Left ventricle myocardium inferior (tissue), 1 donor: Measurements from ENCODE around the gene PPFIA4. TPM values are rescaled to one million over a fixed set of nuclear protein-coding genes. Genes with fewer than 3 reads are reported as not detected.

ENCODE experiments used
- DNase-seq: peaks from one replicate; pipeline ENCODE4 v3.0.0-alpha.2; 2020
- H3K27ac ChIP-seq: fragments of 200-600 bp; replicated peaks from 2 replicates; pipeline ENCODE4 v1.8.0; 2021
- H3K27me3 ChIP-seq: fragments of 200-600 bp; 2 replicates; pipeline ENCODE4 v1.8.0; 2021; ENCODE audit warnings: low read depth
- H3K36me3 ChIP-seq: fragments of 200-600 bp; 2 replicates; pipeline ENCODE4 v1.8.0; 2021
- H3K4me1 ChIP-seq: fragments of 200-600 bp; 2 replicates; pipeline ENCODE4 v1.8.0; 2021
- H3K4me3 ChIP-seq: fragments of 200-600 bp; 2 replicates; pipeline ENCODE4 v1.8.0; 2021; ENCODE audit warnings: mild to moderate bottlenecking, moderate library complexity
- H3K9me3 ChIP-seq: fragments of 200-600 bp; replicated peaks from 2 replicates; pipeline ENCODE4 v1.8.0; 2021
- intact Hi-C: fragments of 100-400 bp; cut with micrococcal nuclease; formaldehyde crosslinking; loops from one replicate; pipeline ENCODE4 v1.11.0; 2022
- total RNA-seq: library from RNA; stranded (reverse); fragmentation: NEBNext Ultra II Directional; extraction: Animal tissue kit (Norgen Biotek cat#: 25700); gene quantifications from one replicate; pipeline ENCODE4 v1.2.1, GENCODE V29; 2021
- TF ChIP-seq, protein P1 (sequence below): fragments of 200-600 bp; IDR thresholded peaks from 2 replicates; pipeline ENCODE4 v1.8.0; 2021; ENCODE audit warnings: antibody characterized with exemption, mild to moderate bottlenecking, borderline replicate concordance
- donor health status: DM: no; HTN: yes; CAD: no; lungs with severe emphysema.

The PPFIA4 gene
- total RNA-seq, 1 donor from 2014 or later = 24.8 TPM

DNA sequence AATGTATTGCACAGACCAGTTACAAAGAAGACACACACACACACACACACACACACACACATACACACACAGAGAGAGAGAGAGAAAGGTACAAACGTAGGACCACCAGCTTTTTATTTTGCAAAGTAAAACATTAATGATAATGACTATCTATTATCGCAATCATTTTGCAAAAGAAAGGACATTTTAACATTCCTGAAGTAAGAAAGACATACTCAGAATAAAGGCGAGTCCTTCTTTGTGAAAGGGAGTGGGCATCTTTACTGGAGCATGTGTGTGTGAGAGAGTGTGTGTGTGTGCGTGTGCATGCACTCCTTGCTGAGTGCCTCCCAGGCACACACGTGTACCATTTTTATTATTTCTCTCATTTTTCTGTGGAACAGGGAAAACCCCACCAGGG is 28.4 kb downstream of the PPFIA4 start:
- Histone ChIP-seq H3K27ac (no peak overlapping the region), H3K9me3 (no peaks in the 10 kb centered on the region), H3K4me1 (peaks cover 13% of the 10 kb centered on the region), H3K27me3 (no peaks in the 10 kb centered on the region), H3K36me3 (peaks cover 5% of the 10 kb centered on the region), H3K4me3 (no peak overlapping the region)
- intact Hi-C loops = no loop called here
- TF ChIP-seq, protein P1, sequence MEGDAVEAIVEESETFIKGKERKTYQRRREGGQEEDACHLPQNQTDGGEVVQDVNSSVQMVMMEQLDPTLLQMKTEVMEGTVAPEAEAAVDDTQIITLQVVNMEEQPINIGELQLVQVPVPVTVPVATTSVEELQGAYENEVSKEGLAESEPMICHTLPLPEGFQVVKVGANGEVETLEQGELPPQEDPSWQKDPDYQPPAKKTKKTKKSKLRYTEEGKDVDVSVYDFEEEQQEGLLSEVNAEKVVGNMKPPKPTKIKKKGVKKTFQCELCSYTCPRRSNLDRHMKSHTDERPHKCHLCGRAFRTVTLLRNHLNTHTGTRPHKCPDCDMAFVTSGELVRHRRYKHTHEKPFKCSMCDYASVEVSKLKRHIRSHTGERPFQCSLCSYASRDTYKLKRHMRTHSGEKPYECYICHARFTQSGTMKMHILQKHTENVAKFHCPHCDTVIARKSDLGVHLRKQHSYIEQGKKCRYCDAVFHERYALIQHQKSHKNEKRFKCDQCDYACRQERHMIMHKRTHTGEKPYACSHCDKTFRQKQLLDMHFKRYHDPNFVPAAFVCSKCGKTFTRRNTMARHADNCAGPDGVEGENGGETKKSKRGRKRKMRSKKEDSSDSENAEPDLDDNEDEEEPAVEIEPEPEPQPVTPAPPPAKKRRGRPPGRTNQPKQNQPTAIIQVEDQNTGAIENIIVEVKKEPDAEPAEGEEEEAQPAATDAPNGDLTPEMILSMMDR = no peak
- DNase-seq = no peak

DNA sequence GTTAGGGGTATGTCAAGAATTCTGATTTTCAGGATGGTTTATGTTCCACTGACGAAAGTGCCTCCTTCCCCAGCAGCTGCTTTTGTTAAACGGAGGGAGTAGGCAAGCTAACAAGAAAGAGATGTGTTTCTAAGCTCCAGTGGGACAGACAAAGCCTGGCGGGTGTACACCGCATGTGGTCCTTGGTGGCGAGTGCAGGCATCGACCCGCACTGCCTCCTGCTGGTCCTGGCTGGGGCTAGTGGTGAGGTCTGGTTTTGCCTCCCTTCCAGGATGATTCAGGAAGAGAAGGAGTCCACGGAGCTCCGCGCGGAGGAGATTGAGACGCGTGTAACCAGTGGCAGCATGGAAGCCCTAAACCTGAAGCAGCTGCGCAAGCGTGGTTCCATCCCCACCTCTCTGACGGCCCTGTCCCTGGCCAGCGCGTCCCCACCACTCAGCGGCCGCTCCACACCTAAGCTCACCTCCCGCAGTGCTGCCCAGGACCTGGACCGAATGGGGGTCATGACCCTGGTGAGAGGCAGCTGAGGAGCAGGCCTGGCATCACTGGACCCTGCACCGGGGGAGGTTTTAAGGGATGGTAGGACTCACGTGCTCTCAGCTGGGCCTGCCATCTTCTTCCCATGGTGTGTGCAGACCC is 29.0 kb downstream of the PPFIA4 start:
- Histone ChIP-seq H3K4me1 (peaks cover 13% of the 10 kb centered on the region), H3K27me3 (no peaks in the 10 kb centered on the region), H3K9me3 (no peaks in the 10 kb centered on the region), H3K36me3 (peaks cover 5% of the 10 kb centered on the region), H3K27ac (no peak overlapping the region), H3K4me3 (no peak overlapping the region)
- DNase-seq = no peak
- intact Hi-C loops = no loop called here
- TF ChIP-seq, protein P1 = no peak

DNA sequence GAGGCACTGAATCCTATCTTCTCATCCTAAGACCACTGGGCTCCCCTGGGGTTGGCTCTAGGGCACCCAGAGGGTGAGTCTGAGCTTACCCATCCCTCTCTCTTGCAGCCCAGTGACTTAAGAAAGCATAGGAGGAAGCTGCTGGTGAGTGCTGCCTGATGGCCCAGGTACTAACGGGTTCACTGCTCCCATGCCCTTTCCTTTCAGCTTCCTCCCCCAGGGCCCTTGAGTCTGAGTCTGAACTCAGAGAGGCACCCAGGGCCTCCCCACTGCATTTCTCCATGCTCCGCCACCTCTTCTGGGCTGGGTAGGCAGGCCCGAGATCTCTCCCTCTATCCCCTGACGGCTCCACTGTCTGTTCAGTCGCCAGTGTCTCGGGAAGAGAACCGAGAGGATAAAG is 29.7 kb downstream of the PPFIA4 start:
- no peak overlapping the region for H3K4me3 ChIP-seq
- H3K4me1 ChIP-seq = peaks cover 13% of the 10 kb centered on the region
- peaks cover 5% of the 10 kb centered on the region for H3K36me3 ChIP-seq
- H3K27ac ChIP-seq = no peak overlapping the region
- intact Hi-C loops = no loop called here
- H3K9me3 ChIP-seq = no peaks in the 10 kb centered on the region
- DNase-seq = no peak
- H3K27me3 ChIP-seq = no peaks in the 10 kb centered on the region
- TF ChIP-seq, protein P1 = no peak

DNA sequence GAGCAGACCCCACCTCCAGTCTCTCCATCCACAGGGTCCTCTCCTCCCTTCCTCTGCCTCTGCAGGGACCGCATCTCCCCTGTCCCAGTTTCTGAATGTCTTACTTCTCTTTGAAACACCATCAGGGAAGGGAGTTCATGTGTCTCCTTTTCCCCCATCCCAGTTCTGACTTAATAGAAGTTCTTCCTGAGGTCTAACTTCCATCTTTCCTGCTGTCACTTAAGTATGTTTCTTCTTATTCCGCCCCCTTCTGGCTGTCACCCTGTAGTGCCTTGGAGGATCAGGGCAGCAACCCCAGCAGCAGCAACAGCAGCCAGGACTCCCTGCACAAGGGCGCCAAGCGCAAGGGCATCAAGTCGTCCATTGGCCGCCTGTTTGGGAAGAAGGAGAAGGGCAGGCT is 30.2 kb downstream of the PPFIA4 start:
- Histone ChIP-seq H3K4me3 (no peak overlapping the region), H3K36me3 (peaks cover 5% of the 10 kb centered on the region), H3K27ac (no peak overlapping the region), H3K27me3 (no peaks in the 10 kb centered on the region), H3K4me1 (peaks cover 13% of the 10 kb centered on the region), H3K9me3 (no peaks in the 10 kb centered on the region)
- intact Hi-C loops = no loop called here
- DNase-seq = no peak
- TF ChIP-seq, protein P1 = no peak

DNA sequence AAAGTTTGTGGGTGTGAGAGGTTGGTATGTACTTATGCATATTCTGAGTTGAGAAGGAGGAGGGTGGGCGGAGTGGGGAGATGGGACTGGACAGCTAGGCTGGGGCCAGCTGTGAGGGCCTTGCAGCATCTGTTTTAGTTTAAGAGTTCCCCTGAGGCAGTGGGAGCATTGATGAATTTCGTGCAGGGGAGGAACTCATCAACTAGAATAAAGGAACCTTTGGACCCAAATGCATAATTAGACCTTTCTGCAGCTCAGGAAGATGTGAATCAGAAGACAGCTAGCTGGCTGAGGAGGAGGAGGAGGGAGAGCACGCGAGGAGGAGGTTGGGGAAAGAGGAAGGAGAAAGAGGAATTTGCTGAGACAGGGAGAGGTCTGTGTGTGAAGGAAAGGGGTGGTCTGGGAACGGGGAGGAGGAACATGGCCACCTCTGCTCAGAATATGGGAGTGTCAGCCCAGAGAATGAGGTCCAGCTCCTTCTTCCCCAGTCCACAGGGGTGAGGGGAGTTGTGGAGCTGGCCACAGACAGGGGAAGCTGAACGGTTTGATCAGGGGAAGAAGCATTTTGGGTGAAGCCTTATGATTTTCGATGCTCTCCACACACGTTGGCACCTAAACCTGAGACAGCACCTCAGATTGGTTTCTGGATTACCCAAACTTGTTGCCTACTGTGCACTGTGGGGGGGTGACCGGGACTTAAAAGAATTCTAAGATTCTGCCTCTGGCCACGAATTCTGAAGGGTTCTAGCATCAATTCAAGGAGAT is 31.8 kb downstream of the PPFIA4 start:
- TF ChIP-seq, protein P1 = no peak
- intact Hi-C loops = no loop called here
- Histone ChIP-seq H3K9me3 (no peaks in the 10 kb centered on the region), H3K4me3 (no peak overlapping the region), H3K27me3 (no peaks in the 10 kb centered on the region), H3K36me3 (peaks cover 5% of the 10 kb centered on the region), H3K4me1 (peaks cover 13% of the 10 kb centered on the region), H3K27ac (no peak overlapping the region)
- DNase-seq = no peak
